SK-N-MC (cell line): ENCODE measurements around the gene SLC4A4.

Experiments used
- EZH2 ChIP-seq: fragments of 200-600 bp; sonication (generic); IDR thresholded peaks from one replicate; pipeline ENCODE4 v1.6.1; 2017; ENCODE audit warnings: antibody characterized with exemption
- POLR2AphosphoS5 ChIP-seq: IDR thresholded peaks from 2 replicates; pipeline ENCODE4 v1.6.1; 2012; ENCODE audit warnings: mild to moderate bottlenecking, low read depth, low read length, borderline replicate concordance

GRCh38 chr4:71540749-71541269 is 202.0 kb downstream of the SLC4A4 start:
- TF ChIP-seq EZH2, result no peak
- no peak for TF ChIP-seq POLR2AphosphoS5
